Endothelial cell (in vitro differentiated cells): Measurements from ENCODE around the gene C1orf56. TPM values are rescaled to one million over a fixed set of nuclear protein-coding genes. Genes with fewer than 3 reads are reported as not detected.

Source experiments
- DNase-seq: peaks from one replicate; pipeline ENCODE4 v3.0.0; 2021; ENCODE audit warnings: low spot score
- H3K27ac Mint-ChIP-seq: one replicate; pipeline ENCODE4 v1.8.0; 2021; ENCODE audit warnings: mixed read lengths, inconsistent platforms; ENCODE audit not compliant: unreplicated experiment
- H3K27me3 Mint-ChIP-seq: one replicate; pipeline ENCODE4 v1.8.0; 2021; ENCODE audit warnings: mild to moderate bottlenecking, moderate library complexity, mixed read lengths, inconsistent platforms; ENCODE audit not compliant: unreplicated experiment
- H3K36me3 Mint-ChIP-seq: one replicate; pipeline ENCODE4 v1.8.0; 2021; ENCODE audit warnings: mild to moderate bottlenecking, low read depth, mixed read lengths, inconsistent platforms; ENCODE audit not compliant: unreplicated experiment
- H3K4me1 Mint-ChIP-seq: one replicate; pipeline ENCODE4 v1.8.0; 2021; ENCODE audit warnings: mild to moderate bottlenecking, mixed read lengths, inconsistent platforms; ENCODE audit not compliant: unreplicated experiment
- H3K4me3 Mint-ChIP-seq: one replicate; pipeline ENCODE4 v1.8.0; 2021; ENCODE audit warnings: mild to moderate bottlenecking, mixed read lengths, inconsistent platforms; ENCODE audit not compliant: unreplicated experiment
- H3K9me3 Mint-ChIP-seq: one replicate; pipeline ENCODE4 v1.8.0; 2021; ENCODE audit warnings: mixed read lengths, inconsistent platforms; ENCODE audit not compliant: unreplicated experiment
- total RNA-seq: library from RNA; stranded (reverse); fragmentation: NEBNext Ultra II Directional; extraction: Animal tissue kit (Norgen Biotek cat#: 25700); gene quantifications from one replicate; pipeline ENCODE4 v1.2.1, GENCODE V29; 2021; ENCODE audit not compliant: unreplicated experiment
- TF ChIP-seq, protein P1 (sequence below): fragments of 200-600 bp; sonication (generic); IDR thresholded peaks from one replicate; pipeline ENCODE4 v1.5.0; 2021; ENCODE audit warnings: antibody characterized with exemption; ENCODE audit not compliant: unreplicated experiment

The C1orf56 gene
- total RNA-seq, 1 donor from 2014 or later: 1.0 TPM

DNA sequence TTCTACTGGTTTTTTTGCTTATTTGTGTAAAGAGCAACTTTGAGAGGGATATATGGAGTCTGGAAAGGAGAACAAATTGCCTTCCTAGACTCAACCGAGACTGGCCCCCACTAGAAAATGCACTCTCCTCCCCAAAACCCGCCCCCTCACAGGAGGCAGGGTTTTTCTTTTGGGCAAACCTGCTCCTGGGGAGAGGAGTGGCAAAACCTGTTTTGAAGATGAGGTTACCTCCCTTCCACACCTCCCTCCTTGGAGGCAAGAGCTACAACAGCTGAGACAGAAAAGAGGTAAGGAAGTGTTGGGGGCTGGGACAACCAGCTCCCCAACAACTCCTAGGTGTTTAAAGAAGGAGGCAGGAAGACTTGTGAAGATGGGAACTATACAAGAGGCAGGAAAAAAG is 11.2 kb upstream of the C1orf56 start, which contains the start of gene BNIPL:
TSS of gene BNIPL (plus strand) at position 231 of the 400 bp plus-strand sequence. CDS start at position 371, 140 bp downstream.
- no peak within 1 kb of the TSS for H3K27ac Mint-ChIP-seq
- DNase-seq: no peak

DNA sequence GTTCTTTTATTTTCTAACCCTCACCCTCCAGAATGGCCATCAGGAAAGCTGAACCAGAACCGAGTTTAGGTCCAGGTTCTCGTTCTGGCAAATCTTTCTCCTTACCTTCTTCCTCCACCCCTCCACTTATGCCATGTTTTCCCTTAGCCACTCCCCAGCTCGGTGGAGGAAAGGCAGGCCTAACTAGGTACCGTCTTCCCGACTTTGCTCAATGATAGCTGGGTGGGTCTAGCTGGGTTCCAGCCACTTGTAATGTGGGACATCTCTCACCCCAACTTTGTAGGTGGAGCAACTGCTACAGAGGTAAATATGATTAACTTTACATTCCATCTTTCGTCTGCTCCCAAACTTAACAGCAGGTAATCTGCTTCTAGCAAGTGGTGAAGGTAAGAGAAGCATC is 10.5 kb upstream of the C1orf56 start:
- TF ChIP-seq, protein P1, sequence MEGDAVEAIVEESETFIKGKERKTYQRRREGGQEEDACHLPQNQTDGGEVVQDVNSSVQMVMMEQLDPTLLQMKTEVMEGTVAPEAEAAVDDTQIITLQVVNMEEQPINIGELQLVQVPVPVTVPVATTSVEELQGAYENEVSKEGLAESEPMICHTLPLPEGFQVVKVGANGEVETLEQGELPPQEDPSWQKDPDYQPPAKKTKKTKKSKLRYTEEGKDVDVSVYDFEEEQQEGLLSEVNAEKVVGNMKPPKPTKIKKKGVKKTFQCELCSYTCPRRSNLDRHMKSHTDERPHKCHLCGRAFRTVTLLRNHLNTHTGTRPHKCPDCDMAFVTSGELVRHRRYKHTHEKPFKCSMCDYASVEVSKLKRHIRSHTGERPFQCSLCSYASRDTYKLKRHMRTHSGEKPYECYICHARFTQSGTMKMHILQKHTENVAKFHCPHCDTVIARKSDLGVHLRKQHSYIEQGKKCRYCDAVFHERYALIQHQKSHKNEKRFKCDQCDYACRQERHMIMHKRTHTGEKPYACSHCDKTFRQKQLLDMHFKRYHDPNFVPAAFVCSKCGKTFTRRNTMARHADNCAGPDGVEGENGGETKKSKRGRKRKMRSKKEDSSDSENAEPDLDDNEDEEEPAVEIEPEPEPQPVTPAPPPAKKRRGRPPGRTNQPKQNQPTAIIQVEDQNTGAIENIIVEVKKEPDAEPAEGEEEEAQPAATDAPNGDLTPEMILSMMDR: no peak
- no peak for DNase-seq
- Mint-ChIP-seq H3K9me3 (no peaks in the 10 kb centered on the region), H3K36me3 (peaks cover 19% of the 10 kb centered on the region), H3K27ac (no peak overlapping the region), H3K4me1 (no peaks in the 10 kb centered on the region), H3K27me3 (no peaks in the 10 kb centered on the region), H3K4me3 (no peak overlapping the region)

More for the DNA sequence above, 11.2 kb upstream of the C1orf56 start, which contains the start of gene BNIPL:
- no peaks in the 10 kb centered on the region for H3K4me1 Mint-ChIP-seq
- peaks cover 21% of the 10 kb centered on the region for H3K36me3 Mint-ChIP-seq
- TF ChIP-seq, protein P1: no peak
- no peak within 1 kb of the TSS for H3K4me3 Mint-ChIP-seq
- H3K27me3 Mint-ChIP-seq: no peaks in the 10 kb centered on the region
- H3K9me3 Mint-ChIP-seq: no peaks in the 10 kb centered on the region

DNA sequence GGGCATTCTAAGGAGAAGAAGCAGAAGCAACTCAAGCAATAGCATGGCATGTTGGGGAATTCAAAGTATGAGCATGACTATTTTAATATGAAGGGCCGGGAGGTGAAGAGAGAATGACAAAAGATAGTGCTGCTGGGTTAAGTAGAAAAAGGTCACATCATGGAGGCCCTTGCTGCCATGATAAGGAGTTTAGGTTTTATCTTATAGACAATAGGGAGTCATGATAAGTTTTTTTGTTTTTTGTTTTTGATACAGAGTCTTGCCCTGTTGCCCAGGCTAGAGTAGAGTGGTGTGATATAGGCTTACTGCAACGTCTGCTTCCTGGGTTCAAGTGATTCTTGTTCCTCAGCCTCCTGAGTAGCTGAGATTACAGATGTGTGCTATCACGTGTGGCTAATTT is 8.0 kb upstream of the C1orf56 start:
- Mint-ChIP-seq H3K4me3 (peak overlapping the region; percentile 6), H3K9me3 (no peaks in the 10 kb centered on the region), H3K4me1 (no peaks in the 10 kb centered on the region), H3K27me3 (no peaks in the 10 kb centered on the region), H3K36me3 (peaks cover 9% of the 10 kb centered on the region), H3K27ac (no peak overlapping the region)
- TF ChIP-seq, protein P1: no peak
- no peak for DNase-seq

DNA sequence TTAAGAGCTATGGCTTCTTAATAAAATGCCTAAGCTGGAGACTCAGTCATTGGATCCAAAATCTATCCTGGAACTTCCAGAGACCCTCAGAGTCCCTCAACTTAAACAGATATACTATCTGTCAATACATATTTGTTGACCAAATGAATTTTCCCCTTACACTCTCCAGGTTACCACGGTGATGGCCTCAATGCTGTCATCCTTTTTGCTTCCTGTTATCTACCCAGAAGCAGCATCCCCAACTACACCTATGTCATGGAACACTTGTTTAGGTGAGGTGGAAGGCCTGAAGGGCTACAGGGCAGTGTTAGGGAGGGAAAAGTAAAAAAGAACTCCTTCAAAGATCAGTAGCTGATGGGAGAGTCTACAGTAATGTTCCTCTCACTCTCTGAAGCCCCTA is 4.4 kb upstream of the C1orf56 start:
- Mint-ChIP-seq H3K9me3 (no peaks in the 10 kb centered on the region), H3K4me3 (no peak overlapping the region), H3K36me3 (peaks cover 5% of the 10 kb centered on the region), H3K27ac (no peak overlapping the region), H3K4me1 (no peaks in the 10 kb centered on the region), H3K27me3 (peaks cover 4% of the 10 kb centered on the region)
- DNase-seq: no peak
- TF ChIP-seq, protein P1: no peak

DNA sequence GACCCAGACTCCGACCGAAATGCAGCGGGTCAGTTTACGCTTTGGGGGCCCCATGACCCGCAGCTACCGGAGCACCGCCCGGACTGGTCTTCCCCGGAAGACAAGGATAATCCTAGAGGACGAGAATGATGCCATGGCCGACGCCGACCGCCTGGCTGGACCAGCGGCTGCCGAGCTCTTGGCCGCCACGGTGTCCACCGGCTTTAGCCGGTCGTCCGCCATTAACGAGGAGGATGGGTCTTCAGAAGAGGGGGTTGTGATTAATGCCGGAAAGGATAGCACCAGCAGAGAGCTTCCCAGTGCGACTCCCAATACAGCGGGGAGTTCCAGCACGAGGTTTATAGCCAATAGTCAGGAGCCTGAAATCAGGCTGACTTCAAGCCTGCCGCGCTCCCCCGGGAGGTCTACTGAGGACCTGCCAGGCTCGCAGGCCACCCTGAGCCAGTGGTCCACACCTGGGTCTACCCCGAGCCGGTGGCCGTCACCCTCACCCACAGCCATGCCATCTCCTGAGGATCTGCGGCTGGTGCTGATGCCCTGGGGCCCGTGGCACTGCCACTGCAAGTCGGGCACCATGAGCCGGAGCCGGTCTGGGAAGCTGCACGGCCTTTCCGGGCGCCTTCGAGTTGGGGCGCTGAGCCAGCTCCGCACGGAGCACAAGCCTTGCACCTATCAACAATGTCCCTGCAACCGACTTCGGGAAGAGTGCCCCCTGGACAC is 534 bp downstream of the C1orf56 start:
- TF ChIP-seq, protein P1: peak; percentile 67
- Mint-ChIP-seq H3K27me3 (peaks cover 4% of the 10 kb centered on the region), H3K9me3 (no peaks in the 10 kb centered on the region), H3K4me1 (no peaks in the 10 kb centered on the region), H3K4me3 (peak overlapping the region; percentile 93), H3K27ac (peak overlapping the region; percentile 31), H3K36me3 (peaks cover 8% of the 10 kb centered on the region)
- DNase-seq: peak; percentile 67
